ENCODE data around the gene GON4L.
"Not testable (repeated sequence)": the region's sequence is repeated elsewhere in the genome, so short reads cannot be mapped to it uniquely, and the experiment has no call there.

Gene GON4L

GRCh38 chr1:155769257-155769656 is 87.8 kb downstream of the GON4L start:
- H3K9me3 ChIP-seq (ENCODE audit: control insufficient read depth in 1 of 2, low read length in 2 of 2): no peaks in the 10 kb centered on the region
- no peaks in the 10 kb centered on the region for H3K4me1 ChIP-seq (ENCODE audit: control insufficient read depth in 1 of 2, insufficient read depth in 2 of 2, low read length in 2 of 2)
- H3K36me3 ChIP-seq (ENCODE audit: control insufficient read depth in 1 of 2, insufficient read depth in 2 of 2, low read length in 2 of 2): peaks cover 39 to 80% of the 10 kb centered on the region in 2 donors
- H3K4me3 ChIP-seq (ENCODE audit: low read depth in 1 of 2, low read length in 2 of 2): no peak overlapping the region
- no peak overlapping the region for H3K27ac ChIP-seq (ENCODE audit: low read length)
- no peaks in the 10 kb centered on the region for H3K27me3 ChIP-seq (ENCODE audit: low read depth, low read length)

GRCh38 chr1:155767399-155767989 is 89.5 kb downstream of the GON4L start:
- peaks cover 40 to 77% of the 10 kb centered on the region in 2 donors for H3K36me3 ChIP-seq (ENCODE audit: control insufficient read depth in 1 of 2, insufficient read depth in 2 of 2, low read length in 2 of 2)
- H3K27ac ChIP-seq (ENCODE audit: low read length); H3K4me3 ChIP-seq (ENCODE audit: low read depth in 1 of 2, low read length in 2 of 2); H3K27me3 ChIP-seq (ENCODE audit: low read depth, low read length); H3K4me1 ChIP-seq (ENCODE audit: control insufficient read depth in 1 of 2, insufficient read depth in 2 of 2, low read length in 2 of 2); H3K9me3 ChIP-seq (ENCODE audit: control insufficient read depth in 1 of 2, low read length in 2 of 2): not testable (repeated sequence)

GRCh38 chr1:155763989-155764388 is 93.0 kb downstream of the GON4L start:
- H3K27ac ChIP-seq (ENCODE audit: low read length); H3K27me3 ChIP-seq (ENCODE audit: low read depth, low read length); H3K4me3 ChIP-seq (ENCODE audit: low read depth in 1 of 2, low read length in 2 of 2); H3K4me1 ChIP-seq (ENCODE audit: control insufficient read depth in 1 of 2, insufficient read depth in 2 of 2, low read length in 2 of 2); H3K9me3 ChIP-seq (ENCODE audit: control insufficient read depth in 1 of 2, low read length in 2 of 2): not testable (repeated sequence)
- H3K36me3 ChIP-seq (ENCODE audit: control insufficient read depth in 1 of 2, insufficient read depth in 2 of 2, low read length in 2 of 2): peaks cover 44 to 72% of the 10 kb centered on the region in 2 donors

- peaks cover 38 to 70% of the 10 kb centered on the region in 2 donors for H3K36me3 ChIP-seq (ENCODE audit: control insufficient read depth in 1 of 2, insufficient read depth in 2 of 2, low read length in 2 of 2)
- H3K27ac ChIP-seq (ENCODE audit: low read length); H3K9me3 ChIP-seq (ENCODE audit: control insufficient read depth in 1 of 2, low read length in 2 of 2); H3K4me3 ChIP-seq (ENCODE audit: low read depth in 1 of 2, low read length in 2 of 2); H3K4me1 ChIP-seq (ENCODE audit: control insufficient read depth in 1 of 2, insufficient read depth in 2 of 2, low read length in 2 of 2); H3K27me3 ChIP-seq (ENCODE audit: low read depth, low read length): not testable (repeated sequence)
Measured at GRCh38 chr1:155763090-155763815, 93.8 kb downstream of the GON4L start.

GRCh38 chr1:155761736-155762405 is 95.1 kb downstream of the GON4L start:
- no peak overlapping the region for H3K27ac ChIP-seq (ENCODE audit: low read length)
- no peak overlapping the region for H3K4me3 ChIP-seq (ENCODE audit: low read depth in 1 of 2, low read length in 2 of 2)
- peaks cover 41 to 65% of the 10 kb centered on the region in 2 donors for H3K36me3 ChIP-seq (ENCODE audit: control insufficient read depth in 1 of 2, insufficient read depth in 2 of 2, low read length in 2 of 2)
- no peaks in the 10 kb centered on the region for H3K9me3 ChIP-seq (ENCODE audit: control insufficient read depth in 1 of 2, low read length in 2 of 2)
- no peaks in the 10 kb centered on the region for H3K27me3 ChIP-seq (ENCODE audit: low read depth, low read length)
- no peaks in the 10 kb centered on the region for H3K4me1 ChIP-seq (ENCODE audit: control insufficient read depth in 1 of 2, insufficient read depth in 2 of 2, low read length in 2 of 2)

- H3K4me3 ChIP-seq (ENCODE audit: low read depth in 1 of 2, low read length in 2 of 2): no peak overlapping the region
- H3K27me3 ChIP-seq (ENCODE audit: low read depth, low read length): no peaks in the 10 kb centered on the region
- H3K4me1 ChIP-seq (ENCODE audit: control insufficient read depth in 1 of 2, insufficient read depth in 2 of 2, low read length in 2 of 2): no peaks in the 10 kb centered on the region
- no peaks in the 10 kb centered on the region for H3K9me3 ChIP-seq (ENCODE audit: control insufficient read depth in 1 of 2, low read length in 2 of 2)
- no peak overlapping the region for H3K27ac ChIP-seq (ENCODE audit: low read length)
- peaks cover 43 to 65% of the 10 kb centered on the region in 2 donors for H3K36me3 ChIP-seq (ENCODE audit: control insufficient read depth in 1 of 2, insufficient read depth in 2 of 2, low read length in 2 of 2)
Measured at GRCh38 chr1:155760751-155761475, 96.1 kb downstream of the GON4L start.

GRCh38 chr1:155759966-155760630 is 96.9 kb downstream of the GON4L start:
- Histone ChIP-seq H3K27me3 (ENCODE audit: low read depth, low read length) (no peaks in the 10 kb centered on the region), H3K4me1 (ENCODE audit: control insufficient read depth in 1 of 2, insufficient read depth in 2 of 2, low read length in 2 of 2) (no peaks in the 10 kb centered on the region), H3K9me3 (ENCODE audit: control insufficient read depth in 1 of 2, low read length in 2 of 2) (no peaks in the 10 kb centered on the region), H3K27ac (ENCODE audit: low read length) (no peak overlapping the region), H3K4me3 (ENCODE audit: low read depth in 1 of 2, low read length in 2 of 2) (no peak overlapping the region), H3K36me3 (ENCODE audit: control insufficient read depth in 1 of 2, insufficient read depth in 2 of 2, low read length in 2 of 2) (peaks cover 40 to 64% of the 10 kb centered on the region in 2 donors)

- not testable (repeated sequence) for H3K4me3 ChIP-seq (ENCODE audit: low read depth in 1 of 2, low read length in 2 of 2); H3K27ac ChIP-seq (ENCODE audit: low read length); H3K4me1 ChIP-seq (ENCODE audit: control insufficient read depth in 1 of 2, insufficient read depth in 2 of 2, low read length in 2 of 2); H3K27me3 ChIP-seq (ENCODE audit: low read depth, low read length); H3K9me3 ChIP-seq (ENCODE audit: control insufficient read depth in 1 of 2, low read length in 2 of 2)
- peaks cover 40 to 66% of the 10 kb centered on the region in 2 donors for H3K36me3 ChIP-seq (ENCODE audit: control insufficient read depth in 1 of 2, insufficient read depth in 2 of 2, low read length in 2 of 2)
Measured at GRCh38 chr1:155759017-155759416, 98.0 kb downstream of the GON4L start.

- not testable (repeated sequence) for H3K27ac ChIP-seq (ENCODE audit: low read length); H3K4me3 ChIP-seq (ENCODE audit: low read depth in 1 of 2, low read length in 2 of 2); H3K4me1 ChIP-seq (ENCODE audit: control insufficient read depth in 1 of 2, insufficient read depth in 2 of 2, low read length in 2 of 2); H3K27me3 ChIP-seq (ENCODE audit: low read depth, low read length); H3K9me3 ChIP-seq (ENCODE audit: control insufficient read depth in 1 of 2, low read length in 2 of 2)
- H3K36me3 ChIP-seq (ENCODE audit: control insufficient read depth in 1 of 2, insufficient read depth in 2 of 2, low read length in 2 of 2): peaks cover under 1 to 33% of the 10 kb centered on the region in 2 donors
Measured at GRCh38 chr1:155748141-155748540, 108.9 kb downstream of the GON4L start.

GRCh38 chr1:155747586-155747985 is 109.4 kb downstream of the GON4L start:
- not testable (repeated sequence) for H3K4me3 ChIP-seq (ENCODE audit: low read depth in 1 of 2, low read length in 2 of 2)

More at GRCh38 chr1:155747586-155747985, 109.4 kb downstream of the GON4L start:
- not testable (repeated sequence) for H3K27me3 ChIP-seq (ENCODE audit: low read depth, low read length); H3K4me1 ChIP-seq (ENCODE audit: control insufficient read depth in 1 of 2, insufficient read depth in 2 of 2, low read length in 2 of 2); H3K27ac ChIP-seq (ENCODE audit: low read length); H3K9me3 ChIP-seq (ENCODE audit: control insufficient read depth in 1 of 2, low read length in 2 of 2)
- peaks cover 0 to 27% of the 10 kb centered on the region in 2 donors for H3K36me3 ChIP-seq (ENCODE audit: control insufficient read depth in 1 of 2, insufficient read depth in 2 of 2, low read length in 2 of 2)

Data from muscle layer of duodenum (tissue), 2 donors.